Measurements from ENCODE around the gene USH2A.

DNA sequence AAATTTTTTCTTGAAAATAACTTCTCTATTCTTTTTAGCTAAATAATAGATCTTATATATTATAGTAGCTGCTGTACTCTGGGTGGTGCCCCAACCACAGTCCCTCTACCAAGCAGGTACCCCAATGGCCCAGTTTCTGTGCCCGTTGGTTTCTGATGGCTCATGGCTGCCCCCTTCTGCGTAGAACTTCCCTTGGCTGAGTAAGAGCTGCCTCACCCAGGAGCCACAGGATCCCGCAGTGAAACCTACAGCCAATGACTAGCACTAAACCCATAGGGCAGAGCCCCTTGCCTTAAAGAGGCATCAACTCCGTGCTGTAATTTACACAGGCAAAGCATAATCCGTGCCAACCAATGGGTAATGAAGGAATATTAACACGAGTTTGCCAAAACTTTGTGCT is 247.5 kb downstream of the USH2A start:
- TF ChIP-seq, protein P1, sequence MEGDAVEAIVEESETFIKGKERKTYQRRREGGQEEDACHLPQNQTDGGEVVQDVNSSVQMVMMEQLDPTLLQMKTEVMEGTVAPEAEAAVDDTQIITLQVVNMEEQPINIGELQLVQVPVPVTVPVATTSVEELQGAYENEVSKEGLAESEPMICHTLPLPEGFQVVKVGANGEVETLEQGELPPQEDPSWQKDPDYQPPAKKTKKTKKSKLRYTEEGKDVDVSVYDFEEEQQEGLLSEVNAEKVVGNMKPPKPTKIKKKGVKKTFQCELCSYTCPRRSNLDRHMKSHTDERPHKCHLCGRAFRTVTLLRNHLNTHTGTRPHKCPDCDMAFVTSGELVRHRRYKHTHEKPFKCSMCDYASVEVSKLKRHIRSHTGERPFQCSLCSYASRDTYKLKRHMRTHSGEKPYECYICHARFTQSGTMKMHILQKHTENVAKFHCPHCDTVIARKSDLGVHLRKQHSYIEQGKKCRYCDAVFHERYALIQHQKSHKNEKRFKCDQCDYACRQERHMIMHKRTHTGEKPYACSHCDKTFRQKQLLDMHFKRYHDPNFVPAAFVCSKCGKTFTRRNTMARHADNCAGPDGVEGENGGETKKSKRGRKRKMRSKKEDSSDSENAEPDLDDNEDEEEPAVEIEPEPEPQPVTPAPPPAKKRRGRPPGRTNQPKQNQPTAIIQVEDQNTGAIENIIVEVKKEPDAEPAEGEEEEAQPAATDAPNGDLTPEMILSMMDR (IDR thresholded peaks at IDR 0.05): no peak
- no peak for TF ChIP-seq JUNB (IDR thresholded peaks at IDR 0.05)
- TF ChIP-seq PHF8 (IDR thresholded peaks at IDR 0.05; ENCODE audit: borderline replicate concordance, low read depth): no peak
- TF ChIP-seq, protein P2, sequence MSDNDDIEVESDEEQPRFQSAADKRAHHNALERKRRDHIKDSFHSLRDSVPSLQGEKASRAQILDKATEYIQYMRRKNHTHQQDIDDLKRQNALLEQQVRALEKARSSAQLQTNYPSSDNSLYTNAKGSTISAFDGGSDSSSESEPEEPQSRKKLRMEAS (IDR thresholded peaks at IDR 0.05): no peak
- no peak for TF ChIP-seq TP53 (CRISPR knock-in tag; IDR thresholded peaks at IDR 0.05)
- TF ChIP-seq JUN (IDR thresholded peaks at IDR 0.05): no peak
- TF ChIP-seq POLR2A (IDR thresholded peaks at IDR 0.05; ENCODE audit: low read length): no peak
